Measurements from ENCODE around the gene PADI4. TPM values are rescaled to one million over a fixed set of nuclear protein-coding genes. Genes with fewer than 3 reads are reported as not detected.

Gene PADI4
- total and polyA plus RNA-seq, 2 donors (not counting 1 experiment from before 2014, with no cell fraction given), result not detected

GRCh38 chr1:17392199-17392740 lies 84.3 kb downstream of the PADI4 start:
- Histone ChIP-seq H3K4me1 (ENCODE audit: control insufficient read depth, extremely low read depth, insufficient read depth, low read length) (no peaks in the 10 kb centered on the region), H3K36me3 (ENCODE audit: control insufficient read depth, insufficient read depth, low read length) (no peaks in the 10 kb centered on the region), H3K27me3 (ENCODE audit: control insufficient read depth, insufficient read depth, low read length) (no peaks in the 10 kb centered on the region), H3K79me2 (ENCODE audit: control insufficient read depth, insufficient read depth, low read length) (no peaks in the 10 kb centered on the region), H3K9ac (ENCODE audit: insufficient read depth, low read length) (no peak overlapping the region), H4K20me1 (ENCODE audit: control insufficient read depth, extremely low read depth, insufficient read depth, low read length) (no peaks in the 10 kb centered on the region), H2AFZ (ENCODE audit: low read length) (no peak overlapping the region), H3K27ac (ENCODE audit: insufficient read depth, low read length) (no peak overlapping the region), H3K4me2 (ENCODE audit: extremely low read depth, insufficient read depth, low read length) (no peak overlapping the region), H3K4me3 (replicated peaks in 1 of 4; ENCODE audit: control extremely low read depth in 1 of 4, insufficient read depth in 1 of 4, low read depth in 3 of 4, low read length in 4 of 4) (no peak overlapping the region), H3K9me3 (ENCODE audit: control insufficient read depth, insufficient read depth, low read depth, low read length) (no peaks in the 10 kb centered on the region)
- no peak for DNase-seq (ENCODE audit: low read depth in 2 of 2)
- TF ChIP-seq EZH2 (IDR thresholded peaks at IDR 0.05; ENCODE audit: low read length, missing control alignments) (no peak), CTCF (conservative IDR thresholded peaks at IDR 0.05 in 1 of 2, IDR thresholded peaks at IDR 0.05 in 1 of 2; ENCODE audit: low read depth in 1 of 2, low read length in 2 of 2) (no peak)

GRCh38 chr1:17393230-17393629 lies 85.2 kb downstream of the PADI4 start:
- Histone ChIP-seq H3K4me2 (ENCODE audit: extremely low read depth, insufficient read depth, low read length) (no peak overlapping the region), H3K27me3 (ENCODE audit: control insufficient read depth, insufficient read depth, low read length) (peaks cover 2% of the 10 kb centered on the region), H3K36me3 (ENCODE audit: control insufficient read depth, insufficient read depth, low read length) (no peaks in the 10 kb centered on the region), H3K4me3 (replicated peaks in 1 of 4; ENCODE audit: control extremely low read depth in 1 of 4, insufficient read depth in 1 of 4, low read depth in 3 of 4, low read length in 4 of 4) (no peak overlapping the region), H3K9ac (ENCODE audit: insufficient read depth, low read length) (no peak overlapping the region), H4K20me1 (ENCODE audit: control insufficient read depth, extremely low read depth, insufficient read depth, low read length) (no peaks in the 10 kb centered on the region), H3K79me2 (ENCODE audit: control insufficient read depth, insufficient read depth, low read length) (no peaks in the 10 kb centered on the region), H3K4me1 (ENCODE audit: control insufficient read depth, extremely low read depth, insufficient read depth, low read length) (no peaks in the 10 kb centered on the region), H3K27ac (ENCODE audit: insufficient read depth, low read length) (no peak overlapping the region), H3K9me3 (ENCODE audit: control insufficient read depth, insufficient read depth, low read depth, low read length) (no peaks in the 10 kb centered on the region), H2AFZ (ENCODE audit: low read length) (no peak overlapping the region)
- no peak for DNase-seq (ENCODE audit: low read depth in 2 of 2)
- TF ChIP-seq EZH2 (IDR thresholded peaks at IDR 0.05; ENCODE audit: low read length, missing control alignments) (no peak), CTCF (conservative IDR thresholded peaks at IDR 0.05 in 1 of 2, IDR thresholded peaks at IDR 0.05 in 1 of 2; ENCODE audit: low read depth in 1 of 2, low read length in 2 of 2) (no peak)

- H3K9me3 ChIP-seq (ENCODE audit: control insufficient read depth, insufficient read depth, low read depth, low read length), result no peaks in the 10 kb centered on the region
- no peaks in the 10 kb centered on the region for H3K36me3 ChIP-seq (ENCODE audit: control insufficient read depth, insufficient read depth, low read length)
- no peaks in the 10 kb centered on the region for H3K79me2 ChIP-seq (ENCODE audit: control insufficient read depth, insufficient read depth, low read length)
- H3K4me3 ChIP-seq (replicated peaks in 1 of 4; ENCODE audit: control extremely low read depth in 1 of 4, insufficient read depth in 1 of 4, low read depth in 3 of 4, low read length in 4 of 4), result no peak overlapping the region
- TF ChIP-seq CTCF (conservative IDR thresholded peaks at IDR 0.05 in 1 of 2, IDR thresholded peaks at IDR 0.05 in 1 of 2; ENCODE audit: low read depth in 1 of 2, low read length in 2 of 2) (no peak), EZH2 (IDR thresholded peaks at IDR 0.05; ENCODE audit: low read length, missing control alignments) (no peak)
- no peak overlapping the region for H3K27ac ChIP-seq (ENCODE audit: insufficient read depth, low read length)
- no peak overlapping the region for H3K9ac ChIP-seq (ENCODE audit: insufficient read depth, low read length)
- no peaks in the 10 kb centered on the region for H3K4me1 ChIP-seq (ENCODE audit: control insufficient read depth, extremely low read depth, insufficient read depth, low read length)
- no peak overlapping the region for H3K4me2 ChIP-seq (ENCODE audit: extremely low read depth, insufficient read depth, low read length)
- no peak for DNase-seq (ENCODE audit: low read depth in 2 of 2)
- no peaks in the 10 kb centered on the region for H4K20me1 ChIP-seq (ENCODE audit: control insufficient read depth, extremely low read depth, insufficient read depth, low read length)
- H2AFZ ChIP-seq (ENCODE audit: low read length), result no peak overlapping the region
- H3K27me3 ChIP-seq (ENCODE audit: control insufficient read depth, insufficient read depth, low read length), result peaks cover 2% of the 10 kb centered on the region
Observed at GRCh38 chr1:17397910-17398695, 90.1 kb downstream of the PADI4 start.

All from fibroblast of lung (primary cell).